ENCODE data around the gene PCDH10. TPM values are rescaled to one million over a fixed set of nuclear protein-coding genes. Genes with fewer than 3 reads are reported as not detected.
A peak's percentile ranks its signal among the peaks of the same experiment; 100 is the strongest.

PCDH10 gene
- total and polyA plus RNA-seq, 9 of the 15 experiments (the other 6 are each of a cell fraction or from before 2014, with no cell fraction given) = 0.04 to 1.4 (median 0.29) TPM

- CTCF ChIA-PET (ENCODE audit: low intra/inter-chr PET ratio) = no interaction called here
- Histone ChIP-seq H3K9me3 (replicated peaks; ENCODE audit: control insufficient read depth, insufficient read depth, low read depth, low read length) (no peaks in the 10 kb centered on the region), H3K36me3 (ENCODE audit: control insufficient read depth, insufficient read depth, low read length) (no peaks in the 10 kb centered on the region), H3K27me3 (ENCODE audit: control insufficient read depth in 2 of 2, insufficient read depth in 2 of 2, low read length in 2 of 2) (no peaks in the 10 kb centered on the region), H3K4me2 (ENCODE audit: insufficient read depth, low read length) (no peak overlapping the region), H3K9me1 (ENCODE audit: control insufficient read depth, insufficient read depth, low read length) (no peaks in the 10 kb centered on the region), H3K27ac (ENCODE audit: extremely low read depth, low read depth, low read length) (no peak overlapping the region), H3K9ac (ENCODE audit: insufficient read depth in 1 of 2, low read depth in 2 of 2, low read length in 2 of 2) (no peak overlapping the region), H3K4me1 (replicated peaks in 1 of 2; ENCODE audit: control insufficient read depth in 2 of 2, insufficient read depth in 2 of 2, low read length in 2 of 2) (peaks cover 0 to 15% of the 10 kb centered on the region in 2 experiments; a peak in 2 of 5 replicates), H3K79me2 (ENCODE audit: control insufficient read depth, insufficient read depth, low read length) (no peaks in the 10 kb centered on the region), H2AFZ (ENCODE audit: low read depth, low read length) (no peak overlapping the region), H4K20me1 (replicated peaks; ENCODE audit: control insufficient read depth, insufficient read depth, low read length) (no peaks in the 10 kb centered on the region), H3K4me3 (no peak overlapping the region)
- in situ Hi-C loops (cut with MboI) (no loop called here), intact Hi-C loops (cut with micrococcal nuclease) (loop anchor here (5.0 kb wide), 1 partner anchor 451 kb away; no protein-coding TSS in a partner anchor)
- TF ChIP-seq SIRT6 (IDR thresholded peaks at IDR 0.05; ENCODE audit: low read depth, low read length) (no peak), ZNF253 (CRISPR knock-in tag; conservative IDR thresholded peaks at IDR 0.05) (no peak), ZNF764 (CRISPR knock-in tag; IDR thresholded peaks at IDR 0.05; ENCODE audit: low read depth) (no peak), ZNF134 (CRISPR knock-in tag; conservative IDR thresholded peaks at IDR 0.05) (no peak), HOXB6 (CRISPR knock-in tag; IDR thresholded peaks at IDR 0.05; ENCODE audit: borderline replicate concordance) (no peak), FOXK2 (conservative IDR thresholded peaks at IDR 0.05 in 1 of 2, IDR thresholded peaks at IDR 0.05 in 1 of 2; ENCODE audit: low read depth in 2 of 2) (no peak), PBX2 (CRISPR knock-in tag; IDR thresholded peaks at IDR 0.05; ENCODE audit: low read depth) (no peak), PBX2 (tag; conservative IDR thresholded peaks at IDR 0.05; ENCODE audit: low read depth) (peak; percentile 44; the same call in 1 of the 2 replicates), CTBP1 (IDR thresholded peaks at IDR 0.05; ENCODE audit: borderline replicate concordance) (no peak), ILF3 (IDR thresholded peaks at IDR 0.05; ENCODE audit: borderline replicate concordance) (no peak), ZNF224 (CRISPR knock-in tag; IDR thresholded peaks at IDR 0.05) (no peak), ADNP (tag; IDR thresholded peaks at IDR 0.05) (no peak), XRCC4 (IDR thresholded peaks at IDR 0.05; ENCODE audit: extremely low read depth, insufficient read depth, insufficient read length) (no peak), CBFB (CRISPR knock-in tag; IDR thresholded peaks at IDR 0.05) (no peak), GTF2E2 (tag; IDR thresholded peaks at IDR 0.05) (no peak), KLF10 (CRISPR knock-in tag; IDR thresholded peaks at IDR 0.05) (no peak), PKNOX1 (IDR thresholded peaks at IDR 0.05) (peak; percentile 58)
- TF ChIP-seq, protein P1, sequence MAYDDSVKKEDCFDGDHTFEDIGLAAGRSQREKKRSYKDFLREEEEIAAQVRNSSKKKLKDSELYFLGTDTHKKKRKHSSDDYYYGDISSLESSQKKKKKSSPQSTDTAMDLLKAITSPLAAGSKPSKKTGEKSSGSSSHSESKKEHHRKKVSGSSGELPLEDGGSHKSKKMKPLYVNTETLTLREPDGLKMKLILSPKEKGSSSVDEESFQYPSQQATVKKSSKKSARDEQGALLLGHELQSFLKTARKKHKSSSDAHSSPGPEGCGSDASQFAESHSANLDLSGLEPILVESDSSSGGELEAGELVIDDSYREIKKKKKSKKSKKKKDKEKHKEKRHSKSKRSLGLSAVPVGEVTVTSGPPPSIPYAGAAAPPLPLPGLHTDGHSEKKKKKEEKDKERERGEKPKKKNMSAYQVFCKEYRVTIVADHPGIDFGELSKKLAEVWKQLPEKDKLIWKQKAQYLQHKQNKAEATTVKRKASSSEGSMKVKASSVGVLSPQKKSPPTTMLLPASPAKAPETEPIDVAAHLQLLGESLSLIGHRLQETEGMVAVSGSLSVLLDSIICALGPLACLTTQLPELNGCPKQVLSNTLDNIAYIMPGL (CRISPR knock-in tag; IDR thresholded peaks at IDR 0.05) = no peak
- no peak for DNase-seq (ENCODE audit: extremely low read depth in 1 of 4, low spot score in 3 of 4)
- no TSS peak for BruUV-seq (replicated peaks)
- FAIRE-seq = no peak
- no peak for ATAC-seq
- WGBS (ENCODE audit: insufficient coverage, low coverage, missing lambda C conversion rate) = 6% methylated on average over 10 of the region's 10 CpGs
- POLR2A ChIA-PET = no interaction called here
Observed at GRCh38 chr4:133145758-133146573, 3.1 kb upstream of the PCDH10 start.

All from K562 (cell line).